Germinal center (tissue), 1 donor: Measurements from ENCODE around the gene CENPO.

Experiments used
- DNase-seq: peaks from one replicate; pipeline ENCODE4 v3.0.0; 2012; ENCODE audit warnings: mixed read lengths, low spot score

Gene CENPO

GRCh38 chr2:24792874-24793760 lies at the start of gene CENPO, which contains the start of gene PTRHD1:
Gene CENPO (plus strand): TSS chr2:24793425. CDS start chr2:24793920, 495 bp downstream.
Gene PTRHD1 (minus strand): TSS chr2:24793391. CDS start chr2:24793377, 14 bp downstream.
- DNase-seq = peak; percentile 95

DNA sequence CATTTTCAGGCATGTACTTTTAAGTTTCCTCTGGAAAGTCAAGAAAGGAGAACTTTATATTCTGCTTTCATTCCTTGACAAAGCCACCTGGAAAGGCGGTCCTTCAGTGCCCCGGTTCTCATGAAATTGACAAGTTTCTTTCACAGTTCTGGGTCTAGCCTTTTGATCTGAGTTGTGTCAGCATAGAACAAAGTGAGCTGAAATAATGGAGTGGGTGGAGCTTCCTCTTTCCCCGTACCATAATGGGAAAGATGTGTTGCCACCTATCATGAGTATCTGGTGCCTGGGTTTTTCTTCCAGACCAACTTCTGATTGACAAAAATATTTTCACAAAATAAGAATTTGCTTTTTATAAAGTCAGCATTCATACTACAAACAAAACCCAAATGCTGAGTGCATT lies 49.3 kb upstream of the CENPO start:
- DNase-seq = no peak

DNA sequence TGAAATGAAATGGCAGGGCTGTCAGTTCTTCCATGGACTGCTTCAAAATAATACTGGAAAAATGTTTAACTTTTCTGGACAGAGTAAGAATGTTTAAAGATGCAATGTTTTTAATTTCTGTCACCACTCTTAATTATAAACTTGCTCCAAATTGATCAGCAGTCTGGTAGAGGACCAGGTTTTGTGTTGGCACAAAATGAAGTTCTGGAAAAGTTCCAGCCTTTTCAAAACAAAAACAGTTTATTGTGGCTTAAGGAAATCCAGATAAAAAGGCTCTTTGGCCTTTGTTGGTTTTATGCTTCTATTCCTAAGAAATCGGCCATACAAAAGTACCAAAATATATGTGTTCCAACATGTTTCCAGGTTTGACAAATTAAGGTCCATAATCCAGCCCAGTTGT lies 48.9 kb upstream of the CENPO start:
- no peak for DNase-seq

DNA sequence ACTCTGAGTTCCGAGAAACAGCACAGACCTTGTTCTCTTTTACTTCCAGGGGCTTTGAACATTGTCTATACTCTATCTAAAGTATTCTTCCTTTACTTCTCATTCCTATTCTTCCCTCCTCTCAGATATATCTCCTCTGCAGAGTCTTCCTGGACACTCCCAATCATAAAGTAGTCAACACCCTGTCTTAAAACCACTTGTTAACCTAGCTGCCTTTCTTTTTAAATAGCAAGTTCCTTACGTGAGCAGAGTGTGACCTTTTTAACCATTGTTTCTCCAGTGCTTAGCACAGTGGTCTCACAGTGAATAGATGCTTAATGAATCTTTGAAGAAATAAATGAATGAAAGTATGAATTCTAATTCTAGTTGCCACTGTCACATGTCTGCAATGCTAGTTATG lies 47.4 kb upstream of the CENPO start:
- no peak for DNase-seq

DNA sequence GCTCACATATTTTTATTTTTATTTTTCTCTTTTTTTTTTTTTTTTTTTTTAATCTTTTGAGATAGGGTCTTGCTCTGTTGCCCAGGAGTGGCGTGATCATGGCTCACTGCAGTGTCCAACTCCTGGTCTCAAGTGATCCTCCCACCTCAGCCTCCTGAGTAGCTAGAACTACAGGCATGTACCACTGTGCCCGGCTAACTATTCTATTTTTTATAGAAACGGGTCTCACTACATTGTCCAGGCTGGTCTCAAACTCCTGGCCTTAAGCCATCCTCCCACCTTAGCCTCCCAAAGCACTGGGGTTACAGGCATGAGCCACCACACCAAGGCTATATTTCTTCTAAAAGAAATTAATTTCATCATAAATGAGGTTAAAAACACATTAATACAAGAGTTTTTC lies 45.9 kb upstream of the CENPO start:
- DNase-seq = no peak

DNA sequence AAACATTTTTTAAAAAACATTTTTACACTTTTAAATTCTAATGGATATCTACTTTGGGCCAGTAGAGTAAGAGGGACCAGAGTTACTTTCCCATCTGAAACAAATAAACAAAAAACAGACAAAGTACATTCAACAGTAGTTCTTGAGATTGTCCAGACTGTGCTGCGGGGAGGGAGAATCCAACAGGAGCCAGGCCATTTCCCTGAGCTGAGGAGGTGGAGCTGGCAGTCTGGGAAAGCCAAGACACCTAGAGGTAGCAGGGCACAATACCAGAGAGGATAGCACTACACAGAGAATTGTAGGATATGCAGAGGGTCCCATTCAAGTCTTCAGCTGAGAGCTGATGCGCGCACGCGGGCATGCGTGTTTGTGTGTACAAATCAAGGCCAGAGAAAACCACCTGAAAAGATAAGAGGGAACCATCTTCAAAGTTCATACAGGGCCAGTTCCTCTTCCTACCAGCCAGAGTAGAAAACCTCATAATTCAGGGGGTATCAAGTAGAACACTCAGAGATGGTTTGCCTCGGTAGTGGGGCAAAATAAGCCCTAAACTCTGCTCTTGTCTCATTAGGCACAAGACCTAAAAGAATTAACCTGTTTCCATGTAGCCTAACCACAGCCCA lies 44.0 kb upstream of the CENPO start:
- DNase-seq = no peak

DNA sequence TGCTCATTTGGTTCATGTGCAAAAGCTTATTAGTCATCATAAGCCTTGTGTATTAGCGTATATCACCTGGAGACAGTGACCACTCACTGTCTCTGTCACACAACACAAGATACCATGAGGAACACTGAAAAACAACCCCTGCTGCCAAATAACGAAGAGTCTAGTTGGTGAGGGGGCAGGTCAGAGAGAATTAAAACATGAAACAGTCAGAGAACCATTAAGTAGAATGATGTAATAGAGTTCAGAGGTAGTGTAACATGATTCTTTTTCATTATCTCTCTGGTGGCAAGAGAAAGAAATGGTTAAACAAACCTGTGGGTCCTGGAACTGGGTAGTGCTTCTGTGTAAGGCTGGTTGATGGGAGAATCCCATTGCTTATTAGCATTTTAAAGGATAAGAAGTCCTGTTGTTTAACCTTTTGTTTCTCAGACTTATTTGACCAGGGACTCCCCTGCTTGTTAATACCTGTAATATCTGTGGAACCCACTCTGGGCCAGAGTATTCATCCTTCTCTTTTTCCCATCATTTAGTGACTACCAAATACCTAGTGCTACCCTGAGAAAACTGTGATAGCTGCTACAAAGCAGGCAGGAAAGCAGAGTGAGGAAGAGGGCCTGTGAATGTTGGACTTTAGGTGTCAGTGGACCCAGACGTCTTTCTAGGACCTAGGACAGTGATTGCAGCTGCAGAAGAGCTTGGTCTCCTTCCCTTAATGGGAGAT lies 38.1 kb upstream of the CENPO start:
- no peak for DNase-seq

DNA sequence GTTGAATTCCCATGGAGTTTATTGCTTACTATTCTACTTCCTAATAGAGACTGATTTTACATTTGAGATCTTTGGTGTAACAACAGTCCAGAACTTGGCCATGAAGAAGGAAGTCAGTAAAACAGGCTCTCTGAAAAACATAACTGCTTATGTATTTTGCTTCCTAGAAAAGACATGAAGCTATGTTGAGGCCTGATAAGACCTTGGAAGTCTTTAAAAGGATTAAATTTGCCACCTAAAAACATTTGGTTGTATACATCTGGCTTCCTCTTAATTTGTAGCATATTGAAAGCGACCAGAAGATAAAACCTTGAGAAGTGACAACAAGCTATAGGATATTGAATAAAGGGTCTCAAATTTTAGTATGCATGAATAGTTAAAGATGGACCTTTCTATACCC lies 36.4 kb upstream of the CENPO start:
- no peak for DNase-seq

DNA sequence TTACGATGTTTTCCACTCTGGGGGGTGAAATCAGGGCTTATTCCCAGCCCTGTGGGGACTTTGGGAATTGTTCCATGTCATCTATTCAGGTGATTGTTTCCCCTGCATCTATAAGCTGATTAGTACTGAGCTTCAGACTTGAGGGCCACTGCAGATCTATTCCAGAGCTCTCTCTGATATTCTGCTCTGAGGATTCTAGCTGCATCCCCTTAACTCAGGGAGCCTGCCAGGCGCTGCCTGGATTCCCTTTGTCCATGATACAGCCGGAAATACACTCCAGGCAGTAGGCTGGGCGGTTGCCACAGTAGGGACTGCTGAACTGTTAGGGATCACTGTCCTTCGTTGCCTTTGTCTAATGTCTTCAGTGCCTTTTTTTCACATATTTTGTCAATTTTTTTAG lies 31.4 kb upstream of the CENPO start:
- no peak for DNase-seq

GRCh38 chr2:24762518-24762917 lies 30.7 kb upstream of the CENPO start:
- no peak for DNase-seq

DNA sequence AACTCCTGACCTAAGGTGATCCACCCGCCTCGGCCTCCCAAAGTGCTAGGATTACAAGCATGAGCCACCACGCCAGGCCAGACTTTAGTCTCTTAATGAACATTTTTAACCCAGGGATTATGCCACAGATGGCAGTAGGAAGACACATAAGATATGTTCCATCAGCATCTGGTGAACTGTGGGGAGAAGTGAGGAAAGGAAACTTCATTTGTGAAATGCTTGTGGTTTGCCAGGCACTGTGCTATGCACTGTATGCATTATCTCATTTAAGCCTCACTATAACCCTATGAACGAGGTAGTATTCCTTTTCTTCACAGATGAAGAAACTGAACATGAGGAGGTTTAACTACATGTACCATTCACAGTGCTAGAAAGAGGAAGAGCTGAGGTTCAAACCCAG lies 29.4 kb upstream of the CENPO start:
- no peak for DNase-seq

DNA sequence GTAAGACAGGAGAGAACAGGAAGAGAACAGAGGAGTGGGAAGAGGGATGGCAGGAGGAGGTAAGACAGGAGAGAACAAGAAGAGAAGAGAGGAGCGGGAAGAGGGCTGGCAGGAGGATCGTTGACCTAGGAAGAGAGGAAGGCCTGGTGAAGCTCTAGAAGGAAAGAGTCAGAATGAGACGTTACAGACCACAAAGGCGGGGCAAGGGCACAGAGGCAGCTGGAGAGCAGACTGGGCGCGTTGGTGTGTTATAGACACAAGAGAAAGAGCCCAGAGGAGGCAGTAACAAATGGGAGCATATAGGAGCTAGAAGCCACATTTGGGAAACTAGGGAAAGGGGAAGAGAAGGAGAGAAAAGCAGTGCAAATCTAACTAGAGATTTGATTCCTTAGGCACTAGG lies 26.6 kb upstream of the CENPO start:
- no peak for DNase-seq

DNA sequence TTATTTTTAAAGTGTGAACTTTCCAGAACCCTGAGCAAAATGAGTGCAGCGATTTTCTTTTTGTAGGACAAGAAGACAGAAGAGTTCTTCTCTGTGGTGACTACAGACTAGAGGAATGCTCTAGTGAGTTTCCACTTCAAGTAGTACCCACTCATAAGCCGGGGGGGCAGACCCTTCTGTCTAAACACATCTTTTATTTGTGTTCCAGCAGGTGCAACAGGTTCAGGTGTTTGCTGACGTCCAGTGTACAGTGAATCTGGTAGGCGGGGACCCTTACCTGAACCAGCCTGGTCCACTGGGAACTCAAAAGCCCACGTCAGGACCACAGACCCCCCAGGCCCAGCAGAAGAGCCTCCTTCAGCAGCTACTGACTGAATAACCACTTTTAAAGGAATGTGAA lies 25.2 kb upstream of the CENPO start:
- DNase-seq = no peak

GRCh38 chr2:24768601-24769000 lies 24.6 kb upstream of the CENPO start:
- DNase-seq = no peak

DNA sequence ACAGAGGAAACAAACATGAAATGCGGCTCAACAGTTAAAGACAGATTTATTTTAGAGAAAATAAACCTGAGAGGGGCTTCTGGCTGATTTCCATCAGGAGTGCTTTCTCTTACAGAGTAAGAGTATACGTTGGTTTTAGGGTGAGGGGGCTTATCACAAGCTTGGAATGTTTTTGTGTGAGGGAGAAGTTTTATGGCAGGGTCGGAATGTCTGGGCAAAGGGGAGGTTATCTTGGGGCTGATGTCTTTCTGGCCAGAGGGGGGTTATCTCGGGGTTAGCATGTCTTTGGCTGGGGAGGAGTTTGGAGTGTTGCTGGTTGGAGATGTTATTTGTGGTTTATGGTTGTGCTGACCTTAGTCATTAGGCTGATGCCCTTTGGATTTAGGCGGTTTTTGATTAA lies 22.2 kb upstream of the CENPO start:
- DNase-seq = no peak

- DNase-seq = no peak
Measured at GRCh38 chr2:24771764-24772586, 21.2 kb upstream of the CENPO start.

GRCh38 chr2:24774373-24774772 lies 18.9 kb upstream of the CENPO start:
- DNase-seq = no peak

DNA sequence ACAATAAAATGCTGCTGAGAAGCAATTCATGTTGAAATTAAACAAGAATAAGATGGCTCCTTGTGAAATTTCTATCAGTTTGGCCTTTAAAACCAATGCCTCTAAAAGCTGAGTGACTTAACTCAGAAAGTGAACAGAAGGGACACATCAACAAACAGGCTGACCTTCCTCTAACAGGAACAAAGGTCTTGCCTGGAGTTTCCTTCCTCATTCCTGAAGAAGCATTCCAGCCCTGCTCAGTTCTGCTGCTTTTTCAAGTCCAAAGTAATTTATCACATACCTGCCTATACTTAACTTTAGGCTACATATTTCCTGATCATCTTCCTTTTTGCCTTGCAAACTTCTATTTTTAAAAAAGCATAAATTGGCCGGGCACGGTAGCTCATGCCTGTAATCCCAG lies 14.1 kb upstream of the CENPO start:
- DNase-seq = no peak

GRCh38 chr2:24783641-24784040 lies 9.6 kb upstream of the CENPO start:
- no peak for DNase-seq

DNA sequence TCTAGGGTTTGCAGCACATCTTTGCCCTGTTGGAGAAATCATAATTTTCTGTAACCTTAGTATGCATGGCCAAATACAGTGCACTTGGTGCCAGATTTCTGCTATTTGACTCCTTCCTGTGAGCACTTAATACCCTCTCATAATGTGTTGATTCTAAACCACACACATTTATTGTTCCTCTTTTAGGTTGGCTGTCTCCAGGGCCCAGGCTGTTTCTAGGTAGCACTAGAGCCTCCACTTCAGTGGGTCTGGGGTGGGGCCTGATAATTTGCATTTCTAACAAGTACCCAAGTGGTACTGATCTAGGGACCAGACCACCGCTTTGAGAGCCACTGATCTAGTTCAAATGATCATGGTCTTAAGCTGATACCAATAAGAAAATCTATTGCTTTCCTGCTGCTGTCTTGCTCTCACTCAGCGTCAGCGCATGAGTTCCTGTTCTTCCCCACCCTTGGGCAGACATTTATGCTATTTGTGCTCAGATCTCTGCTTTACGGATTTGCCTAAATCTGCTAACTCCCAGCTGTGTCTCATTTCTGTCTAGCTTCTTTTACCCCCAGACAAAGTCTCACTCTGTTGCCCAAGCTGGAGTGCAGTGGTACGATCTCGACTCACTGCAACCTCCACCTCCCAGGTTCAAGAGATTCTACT lies 7.4 kb upstream of the CENPO start:
- peak; percentile 62 for DNase-seq

DNA sequence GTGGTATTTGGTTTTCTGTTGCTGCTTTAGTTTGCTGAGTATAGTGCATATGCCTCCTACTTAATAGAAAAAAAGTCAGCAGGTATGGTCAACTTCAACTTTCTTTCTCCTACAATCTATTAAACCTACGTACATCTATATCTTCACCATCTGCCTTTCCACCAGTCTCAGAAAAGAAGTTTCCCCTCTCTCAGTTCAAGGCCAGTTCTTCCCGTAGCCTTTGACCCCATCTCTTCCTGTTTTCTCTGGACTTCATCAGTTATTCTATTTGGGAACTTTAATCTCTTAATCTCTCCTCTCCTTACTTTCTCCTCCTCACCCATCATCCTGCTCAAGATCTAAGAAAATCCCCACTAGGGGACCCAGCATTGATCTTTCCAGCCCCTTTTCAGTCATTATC lies 5.7 kb upstream of the CENPO start:
- DNase-seq = no peak

DNA sequence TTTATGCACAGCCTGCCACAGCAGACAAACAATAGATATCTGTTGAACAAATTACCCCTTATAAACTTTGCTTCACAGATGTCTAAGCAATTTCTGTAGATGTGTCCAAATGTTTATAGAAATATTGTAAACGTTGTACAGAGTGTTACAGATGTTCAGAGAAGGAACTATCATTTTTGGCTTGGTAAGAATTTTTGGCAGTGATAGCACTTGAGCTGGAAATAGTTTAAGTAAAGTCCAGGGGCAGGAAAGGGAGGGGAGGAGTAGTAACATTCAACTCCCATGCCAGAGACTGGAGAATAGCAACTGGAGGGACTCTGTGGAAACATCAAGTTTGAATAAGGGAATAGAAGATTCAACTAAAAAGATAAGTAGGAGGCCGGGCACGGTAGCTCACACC lies 4.4 kb upstream of the CENPO start:
- no peak for DNase-seq
